Measurements from ENCODE around the gene SUSD6.

GRCh38 chr14:69567563-69567962, 43.8 kb upstream of the SUSD6 start:
- TF ChIP-seq CTCF (IDR thresholded peaks at IDR 0.05) (no peak), POLR2A (IDR thresholded peaks at IDR 0.05) (no peak)
